Fibroblast of lung (primary cell): ENCODE results near the gene ZNF135. TPM values are rescaled to one million over a fixed set of nuclear protein-coding genes. Genes with fewer than 3 reads are reported as not detected.

Experiments
- DNase-seq, 2 donors: peaks; one replicate each; pipeline versions ENCODE4 v3.0.0 to v3.0.0-alpha.2; 2010; ENCODE audit warnings: low read depth in 2 of 2
- H2AFZ ChIP-seq: 2 replicates; pipeline ENCODE4 v1.5.1; 2012; ENCODE audit warnings: low read length, control low read depth, inconsistent platforms
- H3K27ac ChIP-seq: 2 replicates; pipeline ENCODE4 v1.5.1; 2011; ENCODE audit warnings: low read length, control low read depth; ENCODE audit not compliant: insufficient read depth
- H3K27me3 ChIP-seq: 2 replicates; pipeline ENCODE4 v1.5.1; 2011; ENCODE audit warnings: mild to moderate bottlenecking, low read length; ENCODE audit not compliant: control insufficient read depth, insufficient read depth
- H3K36me3 ChIP-seq: 2 replicates; pipeline ENCODE4 v1.5.1; 2011; ENCODE audit warnings: low read length; ENCODE audit not compliant: control insufficient read depth, insufficient read depth
- H3K4me1 ChIP-seq: 2 replicates; pipeline ENCODE4 v1.5.1; 2011; ENCODE audit warnings: low read length; ENCODE audit not compliant: control insufficient read depth, insufficient read depth; ENCODE audit errors: extremely low read depth
- H3K4me2 ChIP-seq: 2 replicates; pipeline ENCODE4 v1.5.1; 2011; ENCODE audit warnings: low read length, control low read depth; ENCODE audit not compliant: insufficient read depth; ENCODE audit errors: extremely low read depth
- H3K4me3 ChIP-seq, 4 experiments: fragments of 200-600 bp in 1 of 4; sonication (generic) in 1 of 4; replicated peaks in 1 of 4; 2 replicates each; pipeline ENCODE4 v1.5.1; 2011 to 2016; ENCODE audit warnings: low read length in 4 of 4, low read depth in 3 of 4, mild to moderate bottlenecking in 3 of 4, control low read depth in 2 of 4, inconsistent platforms in 1 of 4, mixed read lengths in 1 of 4; ENCODE audit not compliant: insufficient read depth in 1 of 4; ENCODE audit errors: control extremely low read depth in 1 of 4
- H3K79me2 ChIP-seq: 2 replicates; pipeline ENCODE4 v1.5.1; 2012; ENCODE audit warnings: mild to moderate bottlenecking, low read length, inconsistent platforms; ENCODE audit not compliant: control insufficient read depth, insufficient read depth
- H3K9ac ChIP-seq: 2 replicates; pipeline ENCODE4 v1.5.1; 2011; ENCODE audit warnings: mild to moderate bottlenecking, low read length, control low read depth; ENCODE audit not compliant: insufficient read depth
- H3K9me3 ChIP-seq: 2 replicates; pipeline ENCODE4 v1.5.1; 2012; ENCODE audit warnings: low read depth, low read length; ENCODE audit not compliant: control insufficient read depth, insufficient read depth
- H4K20me1 ChIP-seq: 2 replicates; pipeline ENCODE4 v1.5.1; 2011; ENCODE audit warnings: low read length; ENCODE audit not compliant: control insufficient read depth, insufficient read depth; ENCODE audit errors: extremely low read depth
- EZH2 ChIP-seq: IDR thresholded peaks from 2 replicates; pipeline ENCODE4 v1.5.1; 2012; ENCODE audit warnings: low read length, control low read depth, mild to moderate bottlenecking; ENCODE audit errors: missing control alignments
- polyA plus RNA-seq, 2 donors: library from polyadenylated mRNA; depleted of rRNA in 1 of 2; stranded (reverse) in 1 of 2; unstranded in 1 of 2; fragments of >200 nt; gene quantifications; 2 replicates each; pipeline ENCODE4 v1.2.1, GENCODE V29; 2011 to 2012; ENCODE audit warnings: missing spikeins in 1 of 2
- total RNA-seq: library from RNA; depleted of rRNA; stranded (reverse); fragments of >200 nt; gene quantifications from 2 replicates; pipeline ENCODE4 v1.2.1, GENCODE V29; 2014
- TF ChIP-seq, protein P1 (sequence below), 2 donors: IDR thresholded peaks in 1 of 2; conservative IDR thresholded peaks in 1 of 2; 1 replicate in 1 of 2; 2 replicates in 1 of 2; pipeline ENCODE4 v1.5.1; 2011 to 2012; ENCODE audit warnings: low read length in 2 of 2, control low read depth in 1 of 2, inconsistent platforms in 1 of 2, low read depth in 1 of 2, mild to moderate bottlenecking in 1 of 2

ZNF135 gene
- total and polyA plus RNA-seq, 2 donors (not counting 1 experiment from before 2014, with no cell fraction given): 5.6 to 11.2 TPM

DNA sequence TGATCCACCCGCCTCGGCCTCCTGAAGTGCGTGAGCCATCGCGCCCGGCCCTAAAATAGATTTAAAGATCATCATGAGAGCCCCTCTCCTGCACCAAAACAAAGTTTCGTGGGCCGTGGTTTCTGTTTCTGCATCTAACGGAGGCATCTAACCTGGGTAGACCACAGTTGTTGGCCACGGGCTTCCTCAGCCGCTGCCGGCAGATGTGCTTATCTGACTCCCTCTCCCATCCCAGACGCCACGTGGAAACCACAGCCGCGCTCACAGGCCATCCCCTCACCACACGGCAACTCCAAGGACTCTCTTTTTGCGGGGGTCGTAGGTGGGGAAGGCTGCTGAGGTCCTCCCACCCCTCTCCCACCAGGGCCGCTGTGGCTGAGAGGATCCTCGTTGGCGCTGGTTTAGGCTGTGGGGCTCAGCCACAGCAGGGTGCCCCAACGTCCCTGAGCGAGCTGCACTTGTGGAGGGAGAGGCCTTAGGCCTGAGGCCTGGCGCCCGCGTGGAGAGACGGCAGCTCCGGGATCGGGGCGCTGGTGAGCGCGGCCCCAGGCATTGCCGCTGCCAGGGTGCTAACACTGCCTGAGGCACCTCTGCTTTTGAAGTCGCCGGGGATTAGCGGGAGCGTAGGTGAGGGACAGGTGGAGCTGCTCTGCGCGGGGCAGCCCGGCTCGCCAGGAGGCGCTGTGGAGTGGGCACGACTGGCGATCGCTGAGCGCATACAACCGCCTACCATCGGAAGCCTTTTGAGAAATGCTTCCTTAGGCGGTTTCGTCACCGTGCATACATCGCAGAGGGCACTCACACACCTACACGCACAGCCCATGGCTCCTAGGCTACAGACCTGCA is 16.4 kb upstream of the ZNF135 start:
- Histone ChIP-seq H3K27ac (no peak overlapping the region), H3K4me1 (no peaks in the 10 kb centered on the region), H3K36me3 (no peaks in the 10 kb centered on the region), H4K20me1 (no peaks in the 10 kb centered on the region), H3K27me3 (no peaks in the 10 kb centered on the region), H2AFZ (no peak overlapping the region), H3K4me2 (no peak overlapping the region), H3K79me2 (no peaks in the 10 kb centered on the region), H3K4me3 (no peak overlapping the region), H3K9ac (no peak overlapping the region), H3K9me3 (no peaks in the 10 kb centered on the region)
- no peak for TF ChIP-seq EZH2
- TF ChIP-seq, protein P1, sequence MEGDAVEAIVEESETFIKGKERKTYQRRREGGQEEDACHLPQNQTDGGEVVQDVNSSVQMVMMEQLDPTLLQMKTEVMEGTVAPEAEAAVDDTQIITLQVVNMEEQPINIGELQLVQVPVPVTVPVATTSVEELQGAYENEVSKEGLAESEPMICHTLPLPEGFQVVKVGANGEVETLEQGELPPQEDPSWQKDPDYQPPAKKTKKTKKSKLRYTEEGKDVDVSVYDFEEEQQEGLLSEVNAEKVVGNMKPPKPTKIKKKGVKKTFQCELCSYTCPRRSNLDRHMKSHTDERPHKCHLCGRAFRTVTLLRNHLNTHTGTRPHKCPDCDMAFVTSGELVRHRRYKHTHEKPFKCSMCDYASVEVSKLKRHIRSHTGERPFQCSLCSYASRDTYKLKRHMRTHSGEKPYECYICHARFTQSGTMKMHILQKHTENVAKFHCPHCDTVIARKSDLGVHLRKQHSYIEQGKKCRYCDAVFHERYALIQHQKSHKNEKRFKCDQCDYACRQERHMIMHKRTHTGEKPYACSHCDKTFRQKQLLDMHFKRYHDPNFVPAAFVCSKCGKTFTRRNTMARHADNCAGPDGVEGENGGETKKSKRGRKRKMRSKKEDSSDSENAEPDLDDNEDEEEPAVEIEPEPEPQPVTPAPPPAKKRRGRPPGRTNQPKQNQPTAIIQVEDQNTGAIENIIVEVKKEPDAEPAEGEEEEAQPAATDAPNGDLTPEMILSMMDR (conservative IDR thresholded peaks at IDR 0.05 in 1 of 2, IDR thresholded peaks at IDR 0.05 in 1 of 2; ENCODE audit: low read depth in 1 of 2, low read length in 2 of 2): no peak
- no peak for DNase-seq

DNA sequence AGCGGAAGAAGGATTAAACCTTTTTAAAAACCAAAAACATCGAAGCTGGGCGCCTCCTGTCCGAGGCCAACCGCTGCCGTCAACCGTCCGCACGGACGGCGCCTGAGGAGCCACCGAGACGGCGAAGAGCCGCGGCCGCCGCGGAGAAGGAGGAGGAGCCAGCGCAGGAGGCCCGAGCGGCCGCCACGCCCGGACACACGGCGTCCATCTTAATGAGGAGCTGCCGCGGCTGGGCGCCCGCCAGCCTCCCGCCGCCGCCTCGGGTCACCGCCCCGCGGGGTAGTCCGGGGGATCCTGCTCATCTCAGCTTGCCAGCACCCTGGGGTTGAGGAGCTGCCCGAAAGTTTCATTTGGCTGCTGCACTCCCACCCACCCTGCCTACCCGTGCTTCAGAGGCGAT is 14.7 kb upstream of the ZNF135 start:
- DNase-seq: no peak
- Histone ChIP-seq H3K36me3 (no peaks in the 10 kb centered on the region), H2AFZ (no peak overlapping the region), H3K9me3 (no peaks in the 10 kb centered on the region), H3K27me3 (no peaks in the 10 kb centered on the region), H3K4me1 (no peaks in the 10 kb centered on the region), H3K4me3 (no peak overlapping the region), H3K27ac (no peak overlapping the region), H3K4me2 (no peak overlapping the region), H3K79me2 (no peaks in the 10 kb centered on the region), H3K9ac (no peak overlapping the region), H4K20me1 (no peaks in the 10 kb centered on the region)
- TF ChIP-seq, protein P1 (conservative IDR thresholded peaks at IDR 0.05 in 1 of 2, IDR thresholded peaks at IDR 0.05 in 1 of 2; ENCODE audit: low read depth in 1 of 2, low read length in 2 of 2): no peak
- TF ChIP-seq EZH2: no peak

DNA sequence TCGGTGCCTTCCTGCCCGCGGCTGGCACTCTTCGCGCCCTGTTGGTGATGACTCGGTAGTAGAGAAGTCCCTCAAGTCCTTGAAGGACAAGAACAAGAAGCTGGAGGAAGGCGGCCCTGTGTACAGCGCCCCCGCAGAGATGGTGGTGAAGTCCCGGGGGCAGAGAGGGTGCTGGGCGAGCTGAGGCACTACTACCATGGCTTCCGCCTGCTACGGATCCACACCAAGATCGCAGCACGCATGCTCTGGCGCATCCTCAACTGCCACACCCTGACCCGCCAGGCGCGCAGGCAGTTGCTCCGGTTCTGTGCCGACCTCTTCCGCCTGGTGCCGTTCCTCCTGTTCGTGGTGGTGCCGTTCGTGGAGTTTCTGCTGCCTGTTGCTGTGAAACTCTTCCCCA is 14.2 kb upstream of the ZNF135 start:
- Histone ChIP-seq H3K4me2 (no peak overlapping the region), H3K27me3 (no peaks in the 10 kb centered on the region), H2AFZ (no peak overlapping the region), H3K9me3 (no peaks in the 10 kb centered on the region), H3K27ac (no peak overlapping the region), H3K4me1 (no peaks in the 10 kb centered on the region), H3K79me2 (no peaks in the 10 kb centered on the region), H3K36me3 (no peaks in the 10 kb centered on the region), H4K20me1 (no peaks in the 10 kb centered on the region), H3K9ac (no peak overlapping the region), H3K4me3 (no peak overlapping the region)
- no peak for DNase-seq
- TF ChIP-seq EZH2: no peak
- TF ChIP-seq, protein P1 (conservative IDR thresholded peaks at IDR 0.05 in 1 of 2, IDR thresholded peaks at IDR 0.05 in 1 of 2; ENCODE audit: low read depth in 1 of 2, low read length in 2 of 2): no peak
